ENCODE results near the gene DNA2.

- TF ChIP-seq CTCF (IDR thresholded peaks at IDR 0.05) (no peak), POLR2AphosphoS5 (IDR thresholded peaks at IDR 0.05; ENCODE audit: low read depth, low read length) (no peak), SIN3A (IDR thresholded peaks at IDR 0.05; ENCODE audit: borderline replicate concordance, insufficient read depth, low read depth, low read length) (no peak), TCF7L2 (IDR thresholded peaks at IDR 0.05; ENCODE audit: low read depth, low read length) (no peak)
- TF ChIP-seq, protein P1, sequence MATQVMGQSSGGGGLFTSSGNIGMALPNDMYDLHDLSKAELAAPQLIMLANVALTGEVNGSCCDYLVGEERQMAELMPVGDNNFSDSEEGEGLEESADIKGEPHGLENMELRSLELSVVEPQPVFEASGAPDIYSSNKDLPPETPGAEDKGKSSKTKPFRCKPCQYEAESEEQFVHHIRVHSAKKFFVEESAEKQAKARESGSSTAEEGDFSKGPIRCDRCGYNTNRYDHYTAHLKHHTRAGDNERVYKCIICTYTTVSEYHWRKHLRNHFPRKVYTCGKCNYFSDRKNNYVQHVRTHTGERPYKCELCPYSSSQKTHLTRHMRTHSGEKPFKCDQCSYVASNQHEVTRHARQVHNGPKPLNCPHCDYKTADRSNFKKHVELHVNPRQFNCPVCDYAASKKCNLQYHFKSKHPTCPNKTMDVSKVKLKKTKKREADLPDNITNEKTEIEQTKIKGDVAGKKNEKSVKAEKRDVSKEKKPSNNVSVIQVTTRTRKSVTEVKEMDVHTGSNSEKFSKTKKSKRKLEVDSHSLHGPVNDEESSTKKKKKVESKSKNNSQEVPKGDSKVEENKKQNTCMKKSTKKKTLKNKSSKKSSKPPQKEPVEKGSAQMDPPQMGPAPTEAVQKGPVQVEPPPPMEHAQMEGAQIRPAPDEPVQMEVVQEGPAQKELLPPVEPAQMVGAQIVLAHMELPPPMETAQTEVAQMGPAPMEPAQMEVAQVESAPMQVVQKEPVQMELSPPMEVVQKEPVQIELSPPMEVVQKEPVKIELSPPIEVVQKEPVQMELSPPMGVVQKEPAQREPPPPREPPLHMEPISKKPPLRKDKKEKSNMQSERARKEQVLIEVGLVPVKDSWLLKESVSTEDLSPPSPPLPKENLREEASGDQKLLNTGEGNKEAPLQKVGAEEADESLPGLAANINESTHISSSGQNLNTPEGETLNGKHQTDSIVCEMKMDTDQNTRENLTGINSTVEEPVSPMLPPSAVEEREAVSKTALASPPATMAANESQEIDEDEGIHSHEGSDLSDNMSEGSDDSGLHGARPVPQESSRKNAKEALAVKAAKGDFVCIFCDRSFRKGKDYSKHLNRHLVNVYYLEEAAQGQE (IDR thresholded peaks at IDR 0.05; ENCODE audit: insufficient read depth in 1 of 2, low read depth in 2 of 2, low read length in 1 of 2), result no peak
Measured at GRCh38 chr10:68502846-68503245, 31.1 kb upstream of the DNA2 start.
